ENCODE results near the gene PEX6.
A peak's percentile ranks its signal among the peaks of the same experiment; 100 is the strongest.
"Not testable (repeated sequence)": the region's sequence is repeated elsewhere in the genome, so short reads cannot be mapped to it uniquely, and the experiment has no call there.

PEX6 gene

DNA sequence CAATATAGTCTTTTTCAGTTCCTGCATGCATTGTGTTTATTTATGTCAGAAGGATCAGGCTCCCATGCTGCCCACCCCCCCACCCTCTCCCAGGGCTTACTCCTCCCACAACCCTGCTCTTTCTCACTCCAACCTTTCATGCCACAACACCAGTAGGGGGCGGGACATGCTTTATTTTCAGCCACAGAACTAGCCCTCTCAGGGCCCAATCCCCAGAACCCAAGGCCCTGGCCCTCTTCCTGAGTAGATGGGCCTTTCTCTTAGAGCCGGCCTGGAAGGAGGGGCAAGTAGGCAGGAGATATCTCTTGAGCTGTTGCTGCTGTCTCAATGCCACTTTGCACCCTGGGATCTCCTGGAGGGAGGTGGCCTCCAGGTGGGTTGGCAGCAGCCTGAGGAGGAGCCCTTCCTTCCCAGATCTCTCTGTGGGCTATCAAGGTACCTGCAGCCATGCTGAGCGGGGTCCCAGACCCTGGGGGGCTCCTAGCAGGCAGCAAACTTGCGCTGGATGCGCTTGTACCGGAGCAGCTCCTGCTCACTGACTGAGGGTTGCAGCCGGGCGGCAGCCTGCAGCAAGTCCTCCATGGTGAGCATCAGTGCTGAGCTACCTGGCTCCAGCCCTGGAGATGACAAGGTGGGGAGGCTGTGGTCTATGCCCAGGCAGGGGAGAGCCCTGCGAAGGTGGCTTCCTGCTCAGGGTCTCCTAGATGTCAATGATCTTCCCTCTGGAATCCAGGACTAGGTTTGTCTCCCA is 15.0 kb downstream of the PEX6 start:
- DNase-seq: peak; percentile 32

GRCh38 chr6:42963179-42963854 is 15.7 kb downstream of the PEX6 start:
- no peak for DNase-seq

GRCh38 chr6:42962502-42963178 is 16.3 kb downstream of the PEX6 start:
- DNase-seq: no peak

DNA sequence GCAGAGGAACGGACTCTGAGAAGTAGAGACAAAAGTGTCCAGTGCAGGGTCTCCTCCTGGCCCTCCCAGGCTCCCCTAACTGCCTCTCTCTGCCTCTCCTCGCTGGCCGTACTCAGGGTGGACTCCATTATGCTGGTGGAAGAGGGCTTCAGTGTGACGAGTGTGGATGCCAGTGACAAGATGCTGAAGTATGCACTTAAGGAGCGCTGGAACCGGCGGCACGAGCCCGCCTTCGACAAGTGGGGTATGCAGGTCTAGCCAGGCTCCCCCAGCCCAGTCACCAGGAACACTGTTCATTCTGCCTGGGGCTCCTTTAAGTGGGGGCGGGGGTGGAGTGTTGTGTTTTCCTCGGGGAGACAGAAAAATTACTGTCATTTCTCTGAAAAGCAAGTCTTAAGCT is 16.9 kb downstream of the PEX6 start:
- no peak for DNase-seq

DNA sequence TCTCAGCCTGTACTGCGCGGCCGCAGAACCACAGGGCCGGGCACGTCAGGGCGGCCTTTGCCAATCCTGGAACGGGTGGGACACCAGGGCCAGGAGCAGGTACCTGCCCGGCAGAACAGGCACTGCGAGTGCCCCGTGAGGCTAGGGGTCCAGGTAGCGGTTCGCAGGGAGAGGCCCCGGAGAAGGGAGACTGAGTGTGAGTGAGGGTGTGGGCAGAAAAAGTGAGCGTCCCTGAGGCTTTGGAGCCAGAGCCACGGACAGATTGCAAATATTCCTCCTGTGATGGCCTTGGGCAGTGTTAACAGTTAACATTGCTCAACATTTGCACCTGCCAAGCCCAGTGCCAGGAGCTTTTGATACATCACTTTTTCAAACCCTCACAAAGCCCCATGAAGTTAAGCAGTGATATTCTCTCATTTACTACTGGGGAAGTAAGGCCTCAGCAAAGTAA is 17.9 kb downstream of the PEX6 start:
- no peak for DNase-seq

- DNase-seq: peak; percentile 45
Observed at GRCh38 chr6:42960243-42961019, 18.6 kb downstream of the PEX6 start, which contains the start of gene GNMT. GNMT (plus strand) TSS chr6:42960754; CDS start chr6:42960768, 14 bp downstream.

DNA sequence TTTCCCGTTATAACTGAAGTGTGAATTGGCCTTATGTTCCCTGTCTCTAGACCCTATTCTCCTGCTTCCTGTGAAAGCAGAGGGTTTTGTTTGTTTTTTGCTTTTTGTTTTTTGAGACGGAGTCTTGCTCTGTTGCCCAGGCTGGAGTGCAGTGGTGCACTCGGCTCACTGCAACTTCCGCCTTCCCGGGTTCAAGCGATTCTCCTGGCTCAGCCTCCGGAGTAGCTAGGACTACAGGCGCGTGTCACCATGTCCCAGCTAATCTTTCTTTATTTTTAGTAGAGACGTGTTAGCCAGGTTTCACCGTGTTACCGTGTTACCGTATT is 19.1 kb downstream of the PEX6 start:
- DNase-seq: no peak

DNA sequence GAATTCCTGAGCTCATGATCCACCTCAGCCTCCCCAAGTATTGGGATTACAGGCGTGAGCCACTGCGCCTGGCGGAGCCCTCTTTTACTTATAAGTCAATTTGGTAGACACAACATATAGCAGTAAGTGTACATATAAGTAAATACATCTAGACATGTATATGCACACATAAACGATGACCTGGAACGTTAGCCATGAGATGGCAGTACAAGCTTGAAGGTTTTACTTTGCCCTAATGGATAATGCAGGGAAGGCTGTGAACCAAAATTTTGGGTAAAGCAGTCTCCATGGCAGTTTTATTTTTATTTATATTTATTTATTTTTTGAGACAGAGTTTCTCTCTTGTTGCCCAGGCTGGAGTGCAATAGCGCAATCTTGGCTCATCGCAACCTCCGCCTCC is 20.9 kb downstream of the PEX6 start:
- no peak for DNase-seq

DNA sequence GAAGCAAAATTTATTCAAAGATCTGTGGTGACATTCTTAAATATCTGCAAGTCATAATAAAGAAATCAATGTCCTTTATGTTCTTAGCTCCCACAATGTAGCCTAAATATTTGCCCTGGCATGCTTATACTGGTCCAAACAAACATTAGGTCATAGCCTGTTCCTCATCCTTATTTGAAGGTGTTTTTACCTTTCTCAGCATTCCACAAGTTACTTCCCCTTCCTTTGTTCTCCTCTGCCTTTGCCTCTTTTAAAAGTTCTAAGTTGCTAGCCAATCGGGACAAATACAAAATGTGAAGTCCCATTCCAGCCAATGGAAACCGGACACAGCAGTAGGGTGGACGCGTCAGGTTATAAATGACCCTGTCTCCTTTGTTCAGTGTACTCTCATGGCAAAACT is 24.6 kb downstream of the PEX6 start:
- not testable (repeated sequence) for DNase-seq

- DNase-seq: no peak
Observed at GRCh38 chr6:42952389-42952788, 26.6 kb downstream of the PEX6 start.

- DNase-seq: no peak
Observed at GRCh38 chr6:42947950-42948349, 31.0 kb downstream of the PEX6 start.

GRCh38 chr6:42942444-42942843 is 36.5 kb downstream of the PEX6 start:
- DNase-seq: no peak

GRCh38 chr6:42941356-42941755 is 37.6 kb downstream of the PEX6 start:
- not testable (repeated sequence) for DNase-seq

- no peak for DNase-seq
Observed at GRCh38 chr6:42940493-42941045, 38.4 kb downstream of the PEX6 start.

GRCh38 chr6:42939810-42940167 is 39.2 kb downstream of the PEX6 start:
- no peak for DNase-seq

GRCh38 chr6:42938987-42939809 is 39.8 kb downstream of the PEX6 start:
- DNase-seq: no peak

GRCh38 chr6:42938428-42938796 is 40.6 kb downstream of the PEX6 start:
- no peak for DNase-seq

DNA sequence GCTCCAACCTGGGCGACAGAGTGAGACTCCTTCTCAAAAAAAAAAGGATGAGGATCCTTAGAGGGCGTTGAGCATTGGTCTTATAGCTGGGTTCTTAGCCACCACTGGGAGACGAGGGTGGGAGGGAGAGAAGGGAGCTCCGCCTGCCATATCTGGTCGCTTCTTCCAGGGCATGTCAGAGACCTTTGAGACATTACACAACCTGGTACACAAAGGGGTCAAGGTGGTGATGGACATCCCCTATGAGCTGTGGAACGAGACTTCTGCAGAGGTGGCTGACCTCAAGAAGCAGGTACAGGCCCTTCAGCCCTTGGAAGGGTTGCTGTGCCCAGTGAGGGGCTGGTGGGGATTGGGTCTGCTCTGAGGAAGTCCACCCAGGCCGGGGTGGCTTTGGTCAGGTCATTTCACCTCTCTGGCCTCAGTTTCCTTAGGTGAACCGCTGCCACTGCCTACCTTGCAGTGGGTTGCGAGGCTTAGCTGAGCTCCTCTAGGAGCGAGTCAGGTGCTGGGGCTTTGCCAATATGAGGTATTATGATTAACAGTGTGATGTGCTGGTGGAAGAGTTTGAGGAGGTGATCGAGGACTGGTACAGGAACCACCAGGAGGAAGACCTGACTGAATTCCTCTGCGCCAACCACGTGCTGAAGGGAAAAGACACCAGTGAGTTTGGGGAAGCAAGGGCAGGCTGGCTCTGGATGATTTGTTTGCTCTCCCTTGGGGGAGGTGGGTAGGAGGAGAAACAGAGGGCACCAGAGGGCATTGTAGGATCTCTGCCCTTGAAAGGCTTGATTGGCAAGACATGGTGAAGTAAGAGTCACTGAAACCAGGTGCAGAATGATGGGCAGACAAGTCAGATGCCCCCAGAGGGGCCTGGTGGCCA is 41.2 kb downstream of the PEX6 start:
- no peak for DNase-seq

DNA sequence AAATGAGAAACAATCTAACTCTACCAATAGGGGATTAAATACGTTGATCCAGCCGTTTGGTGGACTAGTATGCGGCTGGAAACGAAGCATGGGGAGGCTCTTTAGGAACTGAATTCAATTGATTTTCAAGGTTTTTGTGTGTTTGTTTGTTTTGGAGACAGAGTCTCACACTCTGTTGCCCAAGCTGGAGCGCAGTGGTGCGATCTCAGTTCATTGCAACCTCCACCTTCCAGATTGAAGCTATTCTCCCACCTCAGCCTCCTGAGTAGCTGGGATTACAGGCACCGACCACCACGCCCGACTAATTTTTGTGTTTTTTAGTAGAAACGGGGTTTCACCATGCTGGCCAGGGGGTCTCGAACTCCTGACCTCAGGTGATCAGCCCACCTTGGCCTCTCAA is 42.6 kb downstream of the PEX6 start:
- no peak for DNase-seq

- DNase-seq: no peak
Observed at GRCh38 chr6:42935322-42935721, 43.7 kb downstream of the PEX6 start.

- no peak for DNase-seq
Observed at GRCh38 chr6:42933205-42933604, 45.8 kb downstream of the PEX6 start.
